H1 (cell line): Measurements from ENCODE around the gene C19orf85. TPM values are rescaled to one million over a fixed set of nuclear protein-coding genes. Genes with fewer than 3 reads are reported as not detected.

Experiments used
- CHD7 ChIP-seq: fragments of 300-600 bp; sonication (generic); IDR thresholded peaks from 2 replicates; pipeline ENCODE4 v1.7.1; 2012; ENCODE audit warnings: low read length, moderate library complexity, mild to moderate bottlenecking, inconsistent platforms; ENCODE audit not compliant: insufficient replicate concordance
- JUND ChIP-seq: IDR thresholded peaks from 2 replicates; pipeline ENCODE4 v1.6.1; 2011; ENCODE audit warnings: mild to moderate bottlenecking, improper control_type of control experiment, low read length
- SP1 ChIP-seq: IDR thresholded peaks from 2 replicates; pipeline ENCODE4 v1.6.1; 2011; ENCODE audit warnings: low read depth, low read length
- SP4 ChIP-seq: IDR thresholded peaks from 2 replicates; pipeline ENCODE4 v1.6.1; 2012; ENCODE audit warnings: low read length, inconsistent platforms
- TCF12 ChIP-seq: IDR thresholded peaks from 2 replicates; pipeline ENCODE4 v1.6.1; 2011; ENCODE audit warnings: low read depth, mild to moderate bottlenecking, low read length
- polyA plus RNA-seq, 7 experiments: library from polyadenylated mRNA; depleted of rRNA in 3 of 7; stranded (reverse) in 5 of 7; unstranded in 2 of 7; fragments of >200 nt in 5 of 7; fragments of 200-250 nt in 2 of 7; gene quantifications; 1 replicate in 5 of 7; 2 replicates in 1 of 7; 4 replicates in 1 of 7; pipeline versions ENCODE4 v1.2.1 to v1.2.3, GENCODE V29; 2011 to 2013; ENCODE audit warnings: missing spikeins in 2 of 7, mixed read lengths in 2 of 7
- total RNA-seq: library from RNA; stranded (reverse); fragmentation: NEBNext Ultra II Directional; extraction: Animal tissue kit (Norgen Biotek cat#: 25700); gene quantifications from 2 replicates; pipeline ENCODE4 v1.2.1, GENCODE V29; 2021

C19orf85 gene
- total and polyA plus RNA-seq, 2 of the 8 experiments (the other 6 are each of a cell fraction or from before 2014, with no cell fraction given) = 2.2 to 3.2 TPM

DNA sequence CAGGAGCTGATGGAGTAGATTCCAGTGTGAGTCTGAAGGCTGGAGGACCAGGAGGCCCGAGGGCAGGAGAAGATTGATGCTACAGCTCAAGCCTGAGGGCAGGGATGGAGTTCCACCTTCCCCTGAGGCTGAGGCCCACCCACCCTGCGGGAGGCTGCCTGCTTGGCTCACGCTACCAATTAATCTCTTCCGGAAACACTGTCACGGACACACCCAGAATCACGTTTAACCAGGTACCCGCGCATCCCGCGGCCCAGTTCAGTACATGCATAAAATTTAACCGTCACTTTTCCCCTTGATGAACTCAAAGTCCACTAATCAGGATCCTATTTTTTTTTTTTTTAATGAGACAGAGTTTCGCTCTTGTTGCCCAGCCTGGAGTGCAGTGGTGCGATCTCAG is 6.7 kb upstream of the C19orf85 start (continued):
- no peak for TF ChIP-seq CHD7
- TF ChIP-seq SP4 = no peak
- no peak for TF ChIP-seq TCF12
- TF ChIP-seq SP1 = no peak
- TF ChIP-seq JUND = no peak
